ENCODE results near the gene GNG10.

GNG10 gene

GRCh38 chr9:111683392-111683791 lies 22.0 kb downstream of the GNG10 start:
- TF ChIP-seq CTCF (conservative IDR thresholded peaks at IDR 0.05; ENCODE audit: low read length) = no peak
- H3K4me3 ChIP-seq (ENCODE audit: low read length) = no peak overlapping the region
- DNase-seq (ENCODE audit: low read depth) = no peak

- DNase-seq (ENCODE audit: low read depth) = peak; percentile 41
- H3K4me3 ChIP-seq (ENCODE audit: low read length) = no peak overlapping the region
- TF ChIP-seq CTCF (conservative IDR thresholded peaks at IDR 0.05; ENCODE audit: low read length) = peak; percentile 48
Observed at GRCh38 chr9:111691672-111692329, 30.4 kb downstream of the GNG10 start.

GRCh38 chr9:111696796-111697195 lies 35.4 kb downstream of the GNG10 start:
- no peak for DNase-seq (ENCODE audit: low read depth)
- no peak for TF ChIP-seq CTCF (conservative IDR thresholded peaks at IDR 0.05; ENCODE audit: low read length)
- H3K4me3 ChIP-seq (ENCODE audit: low read length) = no peak overlapping the region

GRCh38 chr9:111700776-111701175 lies 39.4 kb downstream of the GNG10 start:
- no peak for DNase-seq (ENCODE audit: low read depth)
- no peak for TF ChIP-seq CTCF (conservative IDR thresholded peaks at IDR 0.05; ENCODE audit: low read length)
- H3K4me3 ChIP-seq (ENCODE audit: low read length) = no peak overlapping the region

- TF ChIP-seq CTCF (conservative IDR thresholded peaks at IDR 0.05; ENCODE audit: low read length) = no peak
- no peak for DNase-seq (ENCODE audit: low read depth)
- no peak overlapping the region for H3K4me3 ChIP-seq (ENCODE audit: low read length)
Observed at GRCh38 chr9:111704503-111704902, 43.1 kb downstream of the GNG10 start.

GRCh38 chr9:111711548-111711947 lies 50.1 kb downstream of the GNG10 start:
- TF ChIP-seq CTCF (conservative IDR thresholded peaks at IDR 0.05; ENCODE audit: low read length) = no peak
- no peak for DNase-seq (ENCODE audit: low read depth)

GRCh38 chr9:111712369-111712768 lies 51.0 kb downstream of the GNG10 start:
- H3K4me3 ChIP-seq (ENCODE audit: low read length) = no peak overlapping the region
- no peak for TF ChIP-seq CTCF (conservative IDR thresholded peaks at IDR 0.05; ENCODE audit: low read length)
- no peak for DNase-seq (ENCODE audit: low read depth)

More at GRCh38 chr9:111711548-111711947, 50.1 kb downstream of the GNG10 start:
- no peak overlapping the region for H3K4me3 ChIP-seq (ENCODE audit: low read length)

All from AG10803 (cell line).